OCI-LY1 (cell line): Measurements from ENCODE around the gene ARMH3.
A peak's percentile ranks its signal among the peaks of the same experiment; 100 is the strongest.

Source experiments
- H2AFZ ChIP-seq: fragments of 200-600 bp; sonication (generic), shearing (Covaris generic); 2 replicates; pipeline ENCODE4 v1.6.0; 2014; ENCODE audit warnings: antibody characterized with exemption, mild to moderate bottlenecking, low read length
- H3F3A ChIP-seq: fragments of 200-600 bp; sonication (generic), shearing (Covaris generic); 2 replicates; pipeline ENCODE4 v1.6.0; 2014; ENCODE audit warnings: mild to moderate bottlenecking, antibody characterized with exemption, low read length, moderate library complexity; ENCODE audit not compliant: insufficient read depth
- H3K27ac ChIP-seq: fragments of 200-600 bp; sonication (generic); 2 replicates; pipeline ENCODE4 v1.5.1; 2014; ENCODE audit warnings: low read length, mixed run types, mild to moderate bottlenecking, low read depth; ENCODE audit not compliant: poor library complexity, severe bottlenecking
- H3K27me3 ChIP-seq: fragments of 200-600 bp; sonication (generic); 2 replicates; pipeline ENCODE4 v1.6.0; 2014; ENCODE audit warnings: antibody characterized with exemption, mild to moderate bottlenecking, low read length, moderate library complexity; ENCODE audit not compliant: insufficient read depth
- H3K36me3 ChIP-seq: fragments of 200-600 bp; sonication (generic); 2 replicates; pipeline ENCODE4 v1.6.1; 2014; ENCODE audit warnings: mild to moderate bottlenecking, antibody characterized with exemption, low read length, moderate library complexity, mixed read lengths; ENCODE audit not compliant: insufficient read depth
- H3K4me1 ChIP-seq: fragments of 200-600 bp; sonication (generic); 2 replicates; pipeline ENCODE4 v1.5.1; 2014; ENCODE audit warnings: mild to moderate bottlenecking, low read length, moderate library complexity; ENCODE audit not compliant: insufficient read depth, severe bottlenecking
- H3K4me2 ChIP-seq: fragments of 200-600 bp; sonication (generic), shearing (Covaris generic); 2 replicates; pipeline ENCODE4 v1.6.1; 2014; ENCODE audit warnings: low read length
- H3K4me3 ChIP-seq: fragments of 200-600 bp; sonication (generic); 2 replicates; pipeline ENCODE4 v1.5.1; 2014; ENCODE audit warnings: low read length, low read depth, mild to moderate bottlenecking, mixed read lengths; ENCODE audit not compliant: poor library complexity, severe bottlenecking
- H3K79me2 ChIP-seq: fragments of 200-600 bp; shearing (Covaris generic); 2 replicates; pipeline ENCODE4 v1.6.1; 2016; ENCODE audit warnings: mixed run types, low read length, mixed read lengths; ENCODE audit not compliant: insufficient read depth
- H3K9ac ChIP-seq: fragments of 200-600 bp; sonication (generic), shearing (Covaris generic); 2 replicates; pipeline ENCODE4 v1.6.1; 2014; ENCODE audit warnings: mild to moderate bottlenecking, low read length, mixed read lengths
- H3K9me2 ChIP-seq: fragments of 200-600 bp; sonication (generic), shearing (Covaris generic); 2 replicates; pipeline ENCODE4 v1.6.1; 2014; ENCODE audit warnings: low read depth, mild to moderate bottlenecking, low read length, mixed read lengths
- H3K9me3 ChIP-seq: fragments of 200-600 bp; shearing (Covaris generic); 2 replicates; pipeline ENCODE4 v1.6.1; 2014; ENCODE audit warnings: low read length, mixed read lengths
- H4K20me1 ChIP-seq: fragments of 200-600 bp; sonication (generic), shearing (Covaris generic); 2 replicates; pipeline ENCODE4 v1.6.0; 2016; ENCODE audit warnings: mild to moderate bottlenecking, low read length; ENCODE audit not compliant: insufficient read depth
- CTCF ChIP-seq: fragments of 200-600 bp; sonication (generic), shearing (Covaris generic); IDR thresholded peaks from 2 replicates; pipeline ENCODE4 v1.5.1; 2017; ENCODE audit warnings: mild to moderate bottlenecking, antibody characterized with exemption, low read length, moderate library complexity, mixed read lengths
- EZH2 ChIP-seq: fragments of 200-600 bp; sonication (generic), shearing (Covaris generic); IDR thresholded peaks from 2 replicates; pipeline ENCODE4 v1.8.0; 2017; ENCODE audit warnings: borderline replicate concordance, mixed run types, mild to moderate bottlenecking, antibody characterized with exemption, low read length, moderate library complexity, mixed read lengths

The ARMH3 gene

GRCh38 chr10:101831169-101831811, 224.7 kb downstream of the ARMH3 start:
- Histone ChIP-seq H3K27ac (peak overlapping the region; percentile 94), H3K27me3 (no peaks in the 10 kb centered on the region), H2AFZ (no peak overlapping the region), H3K9me2 (no peaks in the 10 kb centered on the region), H3K4me1 (peaks cover 25% of the 10 kb centered on the region), H3K4me2 (peak overlapping the region; percentile 83), H3F3A (0 out of 2 replicates have a peak, but pooled peaks cover 4% of the 10 kb centered on the region), H4K20me1 (no peaks in the 10 kb centered on the region), H3K4me3 (peak overlapping the region; percentile 55), H3K79me2 (no peaks in the 10 kb centered on the region), H3K9ac (peak overlapping the region; percentile 84), H3K36me3 (no peaks in the 10 kb centered on the region), H3K9me3 (no peaks in the 10 kb centered on the region)
- TF ChIP-seq CTCF (no peak), EZH2 (no peak)

- Histone ChIP-seq H3K9me3 (no peaks in the 10 kb centered on the region), H4K20me1 (no peaks in the 10 kb centered on the region), H2AFZ (no peak overlapping the region), H3K4me1 (peaks cover 25% of the 10 kb centered on the region), H3F3A (0 out of 2 replicates have a peak, but pooled peaks cover 4% of the 10 kb centered on the region), H3K9me2 (no peaks in the 10 kb centered on the region), H3K9ac (peak overlapping the region; percentile 84), H3K79me2 (no peaks in the 10 kb centered on the region), H3K4me2 (peak overlapping the region; percentile 83), H3K27ac (peak overlapping the region; percentile 94), H3K4me3 (peak overlapping the region; percentile 55), H3K36me3 (no peaks in the 10 kb centered on the region), H3K27me3 (no peaks in the 10 kb centered on the region)
- no peak for TF ChIP-seq CTCF
- TF ChIP-seq EZH2, result no peak
Measured at GRCh38 chr10:101830322-101831168, 225.4 kb downstream of the ARMH3 start.

GRCh38 chr10:101829561-101830315, 226.2 kb downstream of the ARMH3 start:
- Histone ChIP-seq H3K4me1 (peaks cover 25% of the 10 kb centered on the region), H2AFZ (no peak overlapping the region), H4K20me1 (no peaks in the 10 kb centered on the region), H3K27ac (peak overlapping the region; percentile 94), H3K9me3 (no peaks in the 10 kb centered on the region), H3K27me3 (no peaks in the 10 kb centered on the region), H3K4me3 (peak overlapping the region; percentile 55), H3K4me2 (peak overlapping the region; percentile 83), H3K9ac (peak overlapping the region; percentile 51; the same call in 1 of the 2 replicates), H3K36me3 (no peaks in the 10 kb centered on the region), H3K79me2 (no peaks in the 10 kb centered on the region), H3F3A (0 out of 2 replicates have a peak, but pooled peaks cover 4% of the 10 kb centered on the region), H3K9me2 (no peaks in the 10 kb centered on the region)
- TF ChIP-seq EZH2, result no peak
- no peak for TF ChIP-seq CTCF
